ENCODE measurements around the gene PHF5A.
"Not testable (repeated sequence)": the region's sequence is repeated elsewhere in the genome, so short reads cannot be mapped to it uniquely, and the experiment has no call there.

Gene PHF5A

GRCh38 chr22:41487037-41487935 is 18.8 kb upstream of the PHF5A start:
- no peak for FAIRE-seq

- no peak for FAIRE-seq
These were observed 16.5 kb upstream of the PHF5A start for GRCh38 chr22:41485033-41485432.

GRCh38 chr22:41482319-41482935 is 13.9 kb upstream of the PHF5A start:
- no peak for FAIRE-seq

GRCh38 chr22:41481925-41482318 is 13.4 kb upstream of the PHF5A start:
- FAIRE-seq, result no peak

DNA sequence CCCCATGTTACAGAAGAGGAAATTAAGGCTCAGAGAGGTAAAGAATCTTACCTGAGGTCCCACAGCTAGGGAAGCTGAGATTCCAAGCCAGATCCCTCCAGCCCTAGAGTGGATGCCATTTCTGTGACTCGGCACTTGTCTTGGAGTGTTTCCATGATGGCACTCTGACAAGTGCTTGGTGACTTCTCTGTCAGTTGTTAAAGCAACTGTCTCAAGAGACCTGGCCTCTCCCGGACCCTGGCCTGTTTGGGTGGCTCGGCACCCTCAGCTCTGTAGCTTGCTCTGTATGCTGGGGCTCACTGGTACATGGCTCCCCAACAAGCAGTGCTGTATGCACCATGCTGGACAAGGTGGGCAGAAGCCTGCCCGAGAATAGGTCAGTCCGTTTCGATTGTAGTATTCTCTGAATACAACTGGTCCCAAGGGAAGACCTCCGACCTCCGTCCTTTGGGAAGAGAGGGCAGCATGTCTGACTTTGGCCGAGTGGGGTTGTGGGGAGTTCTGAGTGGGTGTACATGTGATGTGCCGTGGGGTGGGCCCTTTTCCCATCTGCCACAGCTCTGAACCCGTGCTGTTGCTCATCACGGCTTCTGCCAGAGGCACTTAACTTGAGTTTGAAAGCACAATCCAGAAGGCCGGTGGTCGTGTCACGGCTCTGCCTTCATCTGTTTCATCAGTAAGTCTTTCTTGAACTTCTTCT is 12.8 kb upstream of the PHF5A start:
- FAIRE-seq, result no peak

DNA sequence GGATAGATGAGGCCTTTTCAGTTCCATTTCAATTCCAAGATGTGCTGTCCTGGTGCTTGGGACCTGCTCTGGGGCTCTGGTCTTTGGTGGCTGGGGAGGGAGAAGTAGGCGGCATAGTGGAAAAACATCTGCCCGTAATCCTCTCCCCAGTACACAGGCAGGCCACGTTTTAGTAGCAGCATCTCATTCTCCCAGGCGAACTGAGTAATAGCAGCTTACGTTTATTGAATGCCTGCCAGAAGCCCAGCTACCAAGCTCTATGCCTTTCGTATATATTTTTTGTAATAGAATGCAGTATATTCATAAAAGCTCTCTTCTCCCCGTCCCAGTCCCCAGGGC is 11.9 kb upstream of the PHF5A start:
- FAIRE-seq, result no peak

DNA sequence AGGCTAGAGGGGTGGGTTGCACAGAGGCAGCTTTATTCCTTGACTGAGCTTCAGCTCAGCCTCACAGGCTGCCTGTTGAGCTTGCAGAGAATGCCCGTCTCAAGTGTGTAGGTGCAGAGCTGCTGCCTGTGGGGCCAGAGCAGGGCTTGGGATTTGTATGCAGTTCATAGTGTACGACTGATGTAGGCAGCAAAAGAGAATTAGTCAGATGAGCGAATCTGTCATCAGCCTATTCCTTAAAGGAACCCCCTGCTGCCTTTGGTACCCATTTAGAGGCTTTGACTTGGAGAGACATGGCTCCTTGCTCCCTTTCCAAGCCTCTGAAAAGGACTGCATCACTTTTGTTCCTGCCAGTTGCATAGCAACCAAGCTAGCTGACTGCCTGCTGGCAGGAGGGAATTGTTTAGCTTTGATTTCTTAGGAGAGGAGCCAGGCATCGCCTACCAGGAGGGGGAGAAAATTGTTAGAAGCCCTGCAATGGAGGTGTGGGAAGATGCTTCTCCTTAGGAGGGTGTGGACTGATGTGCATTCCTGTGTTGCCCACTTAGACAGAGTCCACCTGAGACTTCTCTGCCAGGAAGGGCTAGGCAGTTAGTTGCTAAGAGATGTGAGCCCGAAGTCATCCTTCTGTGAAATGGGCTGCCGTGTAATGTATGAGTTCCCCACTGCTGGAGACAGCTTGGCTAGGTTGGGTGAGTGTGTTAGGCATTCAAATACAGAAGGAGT is 11.3 kb upstream of the PHF5A start:
- FAIRE-seq, result no peak

DNA sequence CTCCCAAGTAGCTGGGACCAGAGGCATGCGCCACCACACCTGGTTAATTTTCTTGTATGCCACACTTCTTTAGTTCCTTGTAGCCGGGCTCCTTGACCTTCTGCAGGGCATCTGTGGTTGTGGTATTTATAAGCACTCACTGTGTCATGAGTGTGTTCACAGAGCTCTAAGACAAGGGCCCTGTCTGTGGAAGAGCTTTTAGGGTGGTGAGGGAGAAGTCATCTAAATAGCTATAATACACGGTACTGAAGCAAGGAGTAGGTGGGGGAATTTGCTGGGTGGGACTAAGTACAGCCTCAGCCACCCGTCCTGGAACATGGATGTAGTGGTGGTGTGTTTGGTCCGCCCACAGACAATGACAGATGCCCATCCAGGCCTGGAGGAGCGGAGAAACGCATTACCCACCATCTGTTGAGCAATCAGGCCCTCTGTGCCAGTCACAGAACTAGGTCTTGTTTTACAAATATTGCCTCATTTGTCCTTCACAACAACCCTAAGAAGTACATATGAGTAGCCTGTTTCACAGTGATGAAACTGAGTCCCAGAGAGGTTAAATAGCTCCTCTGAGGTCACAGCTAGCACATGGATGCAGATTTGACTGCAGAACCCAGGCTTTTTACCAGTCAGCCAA is 10.5 kb upstream of the PHF5A start:
- FAIRE-seq, result no peak

DNA sequence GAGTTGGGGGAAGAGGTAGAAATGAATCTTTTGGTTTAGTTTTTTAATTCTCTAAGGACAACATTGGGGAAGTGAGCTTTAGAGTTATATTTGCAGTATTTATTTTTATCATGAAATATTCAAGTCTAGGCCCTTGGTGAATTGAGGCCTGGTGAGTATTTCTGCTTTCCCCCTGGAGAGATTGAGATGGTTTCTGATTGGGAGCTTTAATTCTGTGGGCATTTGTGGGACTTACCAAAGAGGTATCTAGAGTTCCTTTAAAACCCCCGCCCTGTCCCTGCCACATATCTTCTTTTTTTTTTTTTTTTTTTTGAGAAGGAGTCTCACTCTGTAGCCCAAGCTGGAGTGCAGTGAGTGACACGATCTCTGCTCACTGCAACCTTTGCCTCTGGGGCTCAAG is 10.0 kb upstream of the PHF5A start:
- no peak for FAIRE-seq

GRCh38 chr22:41474872-41475451 is 6.5 kb upstream of the PHF5A start:
- no peak for FAIRE-seq

- FAIRE-seq, result no peak
These were observed 3.1 kb upstream of the PHF5A start for GRCh38 chr22:41471568-41471967.

DNA sequence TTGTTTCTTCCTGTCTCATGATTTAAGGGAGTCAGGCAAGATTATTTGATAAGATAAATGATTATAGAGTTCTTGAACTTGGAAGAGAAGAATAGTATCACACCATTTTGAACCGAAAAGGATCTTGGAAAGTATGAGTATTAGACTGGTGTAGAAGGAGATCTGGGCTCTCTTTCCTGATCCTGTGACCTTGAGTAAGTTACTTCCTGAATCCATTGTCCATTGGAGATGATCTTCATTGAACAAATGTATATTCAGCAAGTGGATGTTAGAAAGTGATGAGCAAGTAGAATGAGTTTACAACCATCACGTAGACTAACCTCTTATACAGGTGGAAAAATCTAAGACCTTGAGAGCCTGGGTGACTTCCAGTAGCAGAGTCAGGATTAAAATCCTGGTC is 2.4 kb upstream of the PHF5A start:
- FAIRE-seq, result no peak

DNA sequence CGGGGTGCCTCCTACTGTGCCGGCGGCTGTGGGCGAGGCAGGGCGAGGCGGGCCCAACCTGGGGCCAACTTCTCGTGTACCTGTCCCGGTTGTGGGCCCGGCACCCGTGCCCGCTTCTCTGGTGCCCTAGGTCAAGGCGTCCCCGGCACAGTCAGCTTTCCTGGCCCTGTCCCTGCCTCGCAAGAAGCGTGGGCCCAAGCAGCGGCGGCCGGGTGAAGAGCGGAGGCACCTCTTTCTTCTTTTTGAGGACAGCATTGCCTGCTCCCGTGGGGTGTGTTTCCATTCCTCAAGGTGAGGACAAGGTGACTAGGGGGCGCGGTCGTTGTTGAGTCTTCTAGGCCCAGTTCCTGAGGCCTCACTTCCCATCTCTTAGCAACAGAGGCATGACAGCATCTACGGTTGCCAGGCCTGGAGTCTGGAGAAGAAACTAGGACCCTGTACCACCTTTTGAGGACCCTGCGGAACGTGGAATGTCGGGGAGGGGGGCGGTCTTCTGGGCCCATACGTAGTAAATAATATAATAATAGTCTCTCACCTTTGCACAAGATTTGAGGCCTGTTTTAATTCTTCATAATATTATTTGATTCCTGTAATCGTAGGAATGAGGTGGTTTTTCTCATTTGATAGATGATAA is 843 bp upstream of the PHF5A start:
- FAIRE-seq, result no peak

DNA sequence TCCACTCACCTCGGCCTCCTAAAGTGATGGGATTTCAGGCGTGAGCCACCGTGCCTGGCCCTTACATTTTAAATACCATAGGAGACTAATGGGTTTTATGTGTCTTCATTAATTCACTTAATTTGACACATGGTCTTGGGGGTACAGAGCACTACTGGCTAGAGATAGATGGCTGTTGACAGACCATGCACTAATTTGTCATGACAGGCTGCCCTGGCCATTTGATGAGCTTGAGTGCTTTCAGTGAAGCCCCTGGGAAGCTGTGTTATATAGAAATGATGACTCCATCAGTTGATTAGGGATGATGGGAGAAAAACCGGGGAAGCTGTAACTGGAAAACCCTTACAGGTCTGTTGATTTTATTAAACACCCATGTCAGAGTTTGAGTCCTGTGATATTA is 6.6 kb downstream of the PHF5A start:
- no peak for FAIRE-seq

DNA sequence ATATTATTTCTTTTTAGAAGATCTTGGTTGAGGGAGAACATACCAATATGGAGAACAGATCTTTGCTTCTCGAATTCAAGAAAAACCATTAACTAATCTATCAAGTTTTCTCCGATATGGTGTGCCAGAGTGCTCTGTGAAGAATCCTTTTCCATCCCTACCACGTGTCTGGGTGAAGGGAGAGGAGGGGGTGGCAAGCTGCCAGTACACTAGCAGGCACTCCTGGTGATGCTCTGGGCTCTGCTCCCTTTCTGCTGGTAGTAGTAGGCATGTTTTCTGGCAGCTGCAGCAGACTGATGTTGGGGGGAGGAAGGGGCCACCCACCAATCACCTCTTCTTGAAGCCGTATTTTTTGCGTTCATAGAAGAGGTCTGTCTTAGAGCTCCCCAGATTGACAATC is 8.4 kb downstream of the PHF5A start:
- FAIRE-seq, result not testable (repeated sequence)

- FAIRE-seq, result no peak
These were observed 9.1 kb downstream of the PHF5A start for GRCh38 chr22:41459431-41459830.

DNA sequence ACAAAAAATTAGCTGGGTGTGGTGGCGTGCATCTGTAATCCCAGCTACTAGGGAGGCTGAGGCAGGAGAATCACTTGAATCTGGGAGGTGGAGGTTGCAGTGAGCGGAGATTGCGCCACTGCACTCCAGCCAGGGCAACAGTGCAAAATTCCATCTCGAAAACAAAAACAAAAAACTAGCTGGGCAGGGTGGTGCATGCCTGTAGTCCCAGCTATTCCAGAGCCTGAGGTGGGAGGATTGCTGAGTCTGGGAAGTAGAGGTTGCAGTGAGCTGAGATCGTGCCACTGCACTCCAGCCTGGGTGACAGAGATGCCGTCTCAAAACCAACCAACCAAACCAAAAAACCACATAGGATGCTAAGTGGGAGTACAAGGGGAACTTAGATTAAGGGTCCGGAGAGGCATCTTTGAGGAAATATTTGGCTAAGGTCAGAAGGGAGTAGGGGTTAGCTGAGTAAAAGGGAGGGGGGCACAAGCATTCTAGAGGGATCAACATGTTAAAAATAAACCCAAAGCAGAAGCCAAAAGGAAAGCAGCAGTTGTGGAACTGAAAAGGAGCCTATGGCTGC is 10.2 kb downstream of the PHF5A start:
- no peak for FAIRE-seq

DNA sequence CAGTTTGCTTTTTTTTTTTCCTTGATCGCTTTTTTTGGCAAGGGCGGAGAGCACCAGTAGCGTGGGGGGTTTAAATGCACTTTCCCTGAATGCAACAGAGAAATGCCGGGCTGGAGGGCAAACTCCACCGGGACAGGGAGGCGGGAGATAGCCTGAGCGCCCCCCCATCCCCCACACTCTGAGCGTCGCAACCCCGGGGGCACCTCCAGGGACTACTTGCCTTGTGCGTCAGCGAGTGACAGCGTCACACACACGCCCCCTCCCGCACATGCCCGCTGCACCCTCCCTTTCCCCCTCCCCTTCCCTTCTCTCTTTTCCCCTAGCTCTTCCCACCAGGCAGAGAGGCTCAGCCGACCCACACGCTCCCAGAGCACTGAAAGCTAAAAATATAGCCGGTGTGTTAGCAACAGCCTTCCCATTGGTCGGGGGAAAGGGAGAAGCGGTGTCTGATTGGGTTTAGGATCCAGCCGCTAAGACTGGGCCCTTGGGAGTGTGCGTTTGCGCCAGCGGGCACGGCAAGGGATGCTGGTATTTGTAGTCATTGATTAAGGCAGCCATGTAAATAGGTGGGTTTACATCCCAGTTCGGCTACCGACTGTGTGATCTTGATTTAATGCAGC is 20.2 kb downstream of the PHF5A start:
- FAIRE-seq, result peak; percentile 100

GRCh38 chr22:41447435-41448188 is 20.9 kb downstream of the PHF5A start:
- FAIRE-seq, result no peak

Data from A204.1 (cell line).